Epithelial cell of proximal tubule (primary cell): ENCODE results near the gene OR10R2. TPM values are rescaled to one million over a fixed set of nuclear protein-coding genes. Genes with fewer than 3 reads are reported as not detected.
"Not testable (repeated sequence)": the region's sequence is repeated elsewhere in the genome, so short reads cannot be mapped to it uniquely, and the experiment has no call there.

Experiments
- DNase-seq: peaks from one replicate; pipeline ENCODE4 v3.0.0-alpha.2; 2011; ENCODE audit warnings: low read depth
- H3K4me3 ChIP-seq: 2 replicates; pipeline ENCODE4 v1.5.1; 2011; ENCODE audit warnings: low read depth, mild to moderate bottlenecking, low read length
- total RNA-seq: library from RNA; depleted of rRNA; stranded (reverse); fragments of >200 nt; gene quantifications from 2 replicates; pipeline ENCODE4 v1.2.3, GENCODE V29; 2015
- TF ChIP-seq, protein P1 (sequence below): conservative IDR thresholded peaks from 2 replicates; pipeline ENCODE4 v1.5.1; 2012; ENCODE audit warnings: low read depth, mild to moderate bottlenecking, low read length

The OR10R2 gene, protein sequence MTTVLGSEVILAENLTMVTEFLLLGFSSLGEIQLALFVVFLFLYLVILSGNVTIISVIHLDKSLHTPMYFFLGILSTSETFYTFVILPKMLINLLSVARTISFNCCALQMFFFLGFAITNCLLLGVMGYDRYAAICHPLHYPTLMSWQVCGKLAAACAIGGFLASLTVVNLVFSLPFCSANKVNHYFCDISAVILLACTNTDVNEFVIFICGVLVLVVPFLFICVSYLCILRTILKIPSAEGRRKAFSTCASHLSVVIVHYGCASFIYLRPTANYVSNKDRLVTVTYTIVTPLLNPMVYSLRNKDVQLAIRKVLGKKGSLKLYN
- not detected in 2 replicates for total RNA-seq

GRCh38 chr1:158471920-158472319, at the start of gene OR10R2:
Gene OR10R2 (plus strand): TSS chr1:158472220. CDS start chr1:158472326, 106 bp downstream.
- H3K4me3 ChIP-seq, result no peak within 1 kb of the TSS
- no peak for DNase-seq
- TF ChIP-seq, protein P1, sequence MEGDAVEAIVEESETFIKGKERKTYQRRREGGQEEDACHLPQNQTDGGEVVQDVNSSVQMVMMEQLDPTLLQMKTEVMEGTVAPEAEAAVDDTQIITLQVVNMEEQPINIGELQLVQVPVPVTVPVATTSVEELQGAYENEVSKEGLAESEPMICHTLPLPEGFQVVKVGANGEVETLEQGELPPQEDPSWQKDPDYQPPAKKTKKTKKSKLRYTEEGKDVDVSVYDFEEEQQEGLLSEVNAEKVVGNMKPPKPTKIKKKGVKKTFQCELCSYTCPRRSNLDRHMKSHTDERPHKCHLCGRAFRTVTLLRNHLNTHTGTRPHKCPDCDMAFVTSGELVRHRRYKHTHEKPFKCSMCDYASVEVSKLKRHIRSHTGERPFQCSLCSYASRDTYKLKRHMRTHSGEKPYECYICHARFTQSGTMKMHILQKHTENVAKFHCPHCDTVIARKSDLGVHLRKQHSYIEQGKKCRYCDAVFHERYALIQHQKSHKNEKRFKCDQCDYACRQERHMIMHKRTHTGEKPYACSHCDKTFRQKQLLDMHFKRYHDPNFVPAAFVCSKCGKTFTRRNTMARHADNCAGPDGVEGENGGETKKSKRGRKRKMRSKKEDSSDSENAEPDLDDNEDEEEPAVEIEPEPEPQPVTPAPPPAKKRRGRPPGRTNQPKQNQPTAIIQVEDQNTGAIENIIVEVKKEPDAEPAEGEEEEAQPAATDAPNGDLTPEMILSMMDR, result no peak

GRCh38 chr1:158425027-158425426, 47.0 kb upstream of the OR10R2 start:
- no peak for DNase-seq
- no peak overlapping the region for H3K4me3 ChIP-seq
- TF ChIP-seq, protein P1, result no peak

- H3K4me3 ChIP-seq, result no peak within 1 kb of the TSS
- no peak for DNase-seq
- TF ChIP-seq, protein P1, result no peak
These were observed 45.9 kb upstream of the OR10R2 start, which contains the start of gene OR10K2 for GRCh38 chr1:158426137-158426536. Gene OR10K2 (minus strand): TSS chr1:158426237. CDS start chr1:158420866, 5,371 bp downstream.

DNA sequence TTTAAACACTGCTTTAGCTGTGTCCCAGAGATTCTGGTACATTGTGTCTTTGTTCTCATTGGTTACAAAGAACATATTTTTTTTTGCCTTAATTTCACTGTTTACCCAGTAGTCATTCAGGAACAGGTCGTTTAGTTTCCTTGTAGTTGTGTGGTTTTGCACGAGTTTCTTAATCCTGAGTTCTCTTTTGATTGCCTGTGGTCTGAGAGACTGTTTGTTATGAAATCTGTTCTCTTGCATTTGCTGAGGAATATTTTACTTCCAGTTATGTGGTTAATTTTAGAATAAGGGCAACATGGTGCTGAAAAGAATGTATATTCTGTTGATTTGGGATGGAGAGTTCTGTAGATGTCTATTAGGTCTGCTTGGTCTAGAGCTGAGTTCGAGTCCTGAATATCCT, 41.9 kb upstream of the OR10R2 start:
- not testable (repeated sequence) for DNase-seq

GRCh38 chr1:158434741-158435140, 37.3 kb upstream of the OR10R2 start:
- TF ChIP-seq, protein P1, result no peak

More for the DNA sequence above, 41.9 kb upstream of the OR10R2 start:
- not testable (repeated sequence) for H3K4me3 ChIP-seq

GRCh38 chr1:158445376-158445775, 26.6 kb upstream of the OR10R2 start:
- TF ChIP-seq, protein P1, result no peak
- no peak for DNase-seq
- H3K4me3 ChIP-seq, result no peak overlapping the region

More at GRCh38 chr1:158434741-158435140, 37.3 kb upstream of the OR10R2 start:
- no peak for DNase-seq
- no peak overlapping the region for H3K4me3 ChIP-seq

- DNase-seq, result no peak
- no peak overlapping the region for H3K4me3 ChIP-seq
- TF ChIP-seq, protein P1, result no peak
These were observed 17.5 kb upstream of the OR10R2 start for GRCh38 chr1:158454537-158454936.
